GM04504 (cell line): ENCODE data around the gene MARCHF7.
"Not testable (repeated sequence)": the region's sequence is repeated elsewhere in the genome, so short reads cannot be mapped to it uniquely, and the experiment has no call there.

Experiments
- DNase-seq: peaks from one replicate; pipeline ENCODE4 v3.0.0-alpha.2; 2012; ENCODE audit warnings: low read depth

The MARCHF7 gene

GRCh38 chr2:159716857-159717256 lies 4.6 kb downstream of the MARCHF7 start:
- no peak for DNase-seq

DNA sequence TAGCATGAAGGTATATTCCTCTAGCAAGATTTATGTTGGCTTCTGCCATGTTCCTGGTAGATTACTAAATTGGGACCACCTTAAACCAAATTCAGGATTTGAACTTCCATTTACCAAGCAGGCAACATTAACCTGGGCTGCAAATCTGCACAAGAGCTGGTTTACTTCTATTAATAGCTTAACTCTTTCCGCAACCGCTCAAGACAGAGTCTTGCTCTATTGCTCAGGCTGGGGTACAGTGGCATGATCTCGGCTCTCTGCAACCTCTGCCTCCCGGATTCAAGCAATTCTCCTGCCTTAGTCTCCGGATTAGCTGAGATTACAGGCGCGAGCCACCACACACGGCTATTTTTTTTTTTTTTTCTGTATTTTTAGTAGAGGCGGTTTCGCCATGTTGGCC lies 8.4 kb downstream of the MARCHF7 start:
- no peak for DNase-seq

- no peak for DNase-seq
Measured at GRCh38 chr2:159722580-159722979, 10.3 kb downstream of the MARCHF7 start.

DNA sequence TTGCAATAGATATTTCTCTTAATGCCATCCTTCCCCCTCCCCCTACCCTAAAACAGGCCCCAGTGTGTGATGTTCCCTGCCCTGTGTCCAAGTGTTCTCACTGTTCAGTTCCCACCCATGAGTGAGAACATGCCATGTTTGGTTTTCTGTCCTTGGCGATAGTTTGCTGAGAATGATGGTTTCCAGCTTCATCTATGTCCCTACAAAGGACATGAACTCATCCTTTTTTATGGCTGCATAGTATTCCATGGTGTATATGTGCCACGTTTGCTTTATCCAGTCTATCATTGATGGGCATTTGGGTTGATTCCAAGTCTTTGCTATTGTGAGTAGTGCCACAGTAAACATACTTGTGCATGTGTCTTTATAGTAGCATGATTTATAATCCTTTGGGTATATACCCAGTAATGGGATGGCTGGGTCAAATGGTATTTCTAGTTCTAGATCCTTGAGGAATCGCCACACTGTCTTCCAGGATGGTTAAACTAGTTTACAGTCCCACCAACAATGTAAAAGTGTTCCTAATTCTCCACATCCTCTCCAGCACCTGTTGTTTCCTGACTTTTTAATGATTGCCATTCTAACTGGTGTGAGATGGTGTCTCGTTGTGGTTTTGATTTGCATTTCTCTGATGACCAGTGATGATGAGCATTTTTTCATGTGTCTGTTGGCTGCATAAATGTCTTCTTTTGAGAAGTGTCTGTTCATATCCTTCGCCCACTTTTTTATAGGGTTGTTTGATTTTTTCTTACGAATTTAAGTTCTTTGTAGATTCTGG lies 12.7 kb downstream of the MARCHF7 start:
- DNase-seq, result not testable (repeated sequence)

DNA sequence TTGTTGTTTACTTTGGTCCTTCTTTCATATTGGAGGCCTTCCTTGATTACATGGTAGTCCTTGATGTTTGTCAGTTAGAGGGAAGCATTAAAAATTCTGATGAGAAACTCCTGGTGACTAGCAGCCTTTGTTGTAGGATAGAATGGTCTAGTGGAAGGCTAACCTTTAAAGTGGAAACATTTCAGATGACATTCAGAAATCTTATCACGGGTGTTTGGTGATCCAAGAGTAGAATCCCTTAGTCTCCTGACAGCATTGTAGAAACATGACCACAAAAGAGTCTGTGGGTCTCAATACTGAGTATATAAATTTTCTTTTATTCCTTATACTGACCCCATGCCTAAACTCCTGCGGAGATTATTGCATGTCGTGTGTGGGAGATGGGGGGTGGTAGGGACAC lies 13.4 kb downstream of the MARCHF7 start:
- DNase-seq, result no peak

- DNase-seq, result no peak
Measured at GRCh38 chr2:159728629-159729028, 16.3 kb downstream of the MARCHF7 start.

DNA sequence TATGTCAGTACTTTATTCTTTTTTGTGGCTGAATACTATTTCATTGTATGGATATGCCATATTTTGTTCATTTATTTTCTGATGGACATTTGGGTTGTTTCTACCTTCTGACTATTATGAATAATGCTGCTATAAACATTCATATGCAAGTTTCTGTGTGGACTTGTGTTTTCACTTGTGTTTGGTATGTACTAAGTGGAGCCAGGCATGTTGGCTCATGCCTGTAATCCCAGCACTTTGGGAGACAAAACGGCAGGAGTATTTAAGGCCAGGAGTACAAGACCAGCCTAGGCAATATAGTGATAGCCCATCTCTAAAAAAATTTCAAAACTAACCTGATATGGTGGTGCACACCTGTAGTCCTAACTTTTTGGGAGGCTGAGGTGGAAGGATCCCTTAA lies 23.3 kb downstream of the MARCHF7 start:
- no peak for DNase-seq

DNA sequence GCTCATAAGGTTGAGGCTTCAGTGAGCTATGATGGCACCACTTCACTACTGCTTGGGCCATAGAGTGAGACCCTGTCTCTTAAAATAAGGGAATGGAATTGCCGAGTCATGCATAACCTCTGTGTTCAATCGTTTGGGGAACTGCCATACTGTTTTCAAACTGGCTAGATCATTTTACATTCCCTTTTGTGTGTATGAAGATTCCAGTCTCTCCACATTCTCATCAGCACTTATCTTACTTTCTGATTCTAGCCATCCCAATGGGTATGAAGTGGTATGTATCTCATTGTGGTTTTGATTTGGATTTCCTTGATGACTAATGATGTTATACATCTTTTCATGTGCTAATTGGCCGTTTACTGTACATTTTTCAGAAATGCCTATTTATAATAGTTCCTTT lies 23.7 kb downstream of the MARCHF7 start:
- DNase-seq, result no peak

GRCh38 chr2:159737292-159737916 lies 25.1 kb downstream of the MARCHF7 start:
- DNase-seq, result no peak

- DNase-seq, result no peak
Measured at GRCh38 chr2:159737917-159738296, 25.6 kb downstream of the MARCHF7 start.

DNA sequence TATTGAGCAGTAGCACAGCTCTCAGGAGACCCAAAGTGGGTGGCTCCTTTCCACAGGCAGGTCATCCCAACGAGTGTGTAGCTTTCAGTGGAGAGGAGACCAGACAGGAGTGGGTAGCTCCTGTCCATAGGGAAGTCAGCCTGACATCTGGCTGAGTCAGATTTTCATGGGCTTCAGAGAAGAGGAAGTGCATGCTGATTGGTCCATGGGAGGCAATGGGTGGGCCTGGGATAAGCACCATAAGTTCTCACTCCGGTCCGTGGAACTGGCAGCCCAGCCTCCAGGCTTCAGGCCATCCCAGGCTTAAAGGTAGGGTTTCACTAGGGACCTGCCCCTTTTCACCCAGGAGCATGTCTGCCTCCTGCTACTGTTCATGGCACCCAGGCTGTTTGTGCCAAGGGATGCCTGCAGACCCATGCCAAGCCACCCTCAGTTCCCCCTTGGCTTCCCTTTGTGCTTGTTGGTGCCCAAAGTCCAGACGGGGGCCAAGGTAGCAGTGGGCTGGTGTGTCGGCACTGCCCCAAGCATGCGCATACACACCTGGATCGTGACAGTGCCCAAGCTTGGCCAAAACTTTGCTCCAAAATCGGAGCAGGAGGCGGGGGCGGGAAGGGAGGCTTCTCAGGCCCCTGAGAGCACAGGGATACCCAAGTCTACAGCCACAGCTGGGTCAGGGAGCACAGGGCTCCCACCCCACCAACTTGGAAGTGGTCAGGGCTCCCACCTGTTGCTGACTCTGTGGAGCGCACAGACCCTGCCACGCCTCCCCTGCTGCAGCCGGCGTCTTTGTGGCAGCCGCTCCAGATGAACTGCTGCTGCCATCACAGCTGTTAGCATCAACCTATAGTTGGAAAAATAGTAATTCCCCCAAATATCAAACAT lies 26.4 kb downstream of the MARCHF7 start:
- DNase-seq, result no peak

- DNase-seq, result no peak
Measured at GRCh38 chr2:159742846-159743245, 30.5 kb downstream of the MARCHF7 start.

- no peak for DNase-seq
Measured at GRCh38 chr2:159744363-159744762, 32.1 kb downstream of the MARCHF7 start.

DNA sequence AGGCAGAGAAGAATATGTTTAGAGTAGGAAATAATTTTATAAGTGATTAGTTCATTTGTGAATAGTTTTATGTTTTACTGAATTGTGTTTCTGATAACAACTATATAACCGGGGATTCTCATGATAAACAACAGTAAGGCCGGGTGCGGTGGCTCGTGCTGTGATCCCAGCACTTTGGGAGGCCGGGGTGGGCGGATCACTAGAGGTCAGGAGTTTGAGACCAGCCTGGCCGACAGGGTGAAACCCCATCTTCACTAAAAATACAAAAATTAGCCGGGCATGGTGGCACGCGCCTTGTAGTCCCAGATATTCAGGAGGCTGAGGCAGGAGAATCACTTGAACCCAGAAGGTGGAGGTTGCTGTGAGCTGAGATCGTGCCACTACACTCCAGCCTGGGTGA lies 32.9 kb downstream of the MARCHF7 start:
- DNase-seq, result not testable (repeated sequence)

GRCh38 chr2:159748089-159748488 lies 35.8 kb downstream of the MARCHF7 start:
- no peak for DNase-seq

- no peak for DNase-seq
Measured at GRCh38 chr2:159750873-159751272, 38.6 kb downstream of the MARCHF7 start.

- DNase-seq, result no peak
Measured at GRCh38 chr2:159753797-159754196, 41.5 kb downstream of the MARCHF7 start.

DNA sequence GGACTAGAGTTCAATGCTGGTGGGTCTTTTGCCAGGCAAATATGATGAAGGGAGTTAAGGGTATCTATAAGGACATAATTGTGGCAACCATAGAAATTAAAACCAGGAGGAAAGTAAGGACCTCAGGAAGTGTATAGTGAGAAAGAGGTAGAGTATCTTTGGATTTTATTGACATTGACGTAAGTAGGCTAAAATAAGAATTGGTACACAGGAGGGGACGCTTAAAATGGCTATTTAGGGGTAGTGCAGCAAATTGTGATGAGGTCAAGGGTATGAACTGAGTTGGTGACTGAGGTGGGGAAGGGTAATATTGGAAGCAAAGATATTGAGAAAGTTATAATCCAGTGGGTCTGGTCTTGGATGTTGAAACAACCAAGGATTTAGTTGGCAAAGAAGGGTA lies 42.7 kb downstream of the MARCHF7 start:
- no peak for DNase-seq

DNA sequence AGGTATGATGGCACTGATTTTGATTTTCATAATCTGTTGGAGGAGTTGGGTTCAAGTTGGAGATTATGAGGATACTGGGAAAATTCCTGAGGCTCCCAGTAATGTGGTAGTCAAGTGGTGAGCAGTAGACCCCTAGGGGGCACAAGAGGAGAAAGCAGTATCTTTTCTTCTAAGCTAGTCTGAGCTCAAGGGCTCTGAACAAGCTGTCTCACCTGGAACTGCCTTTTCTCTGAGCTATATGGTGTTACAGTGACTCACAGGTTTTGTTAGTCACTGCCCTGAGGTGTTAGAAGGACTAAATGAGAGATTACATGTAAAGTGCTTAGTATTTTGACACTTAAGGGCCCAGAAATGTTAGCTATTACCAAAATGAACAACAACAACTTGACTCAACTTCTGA lies 43.5 kb downstream of the MARCHF7 start:
- DNase-seq, result no peak

DNA sequence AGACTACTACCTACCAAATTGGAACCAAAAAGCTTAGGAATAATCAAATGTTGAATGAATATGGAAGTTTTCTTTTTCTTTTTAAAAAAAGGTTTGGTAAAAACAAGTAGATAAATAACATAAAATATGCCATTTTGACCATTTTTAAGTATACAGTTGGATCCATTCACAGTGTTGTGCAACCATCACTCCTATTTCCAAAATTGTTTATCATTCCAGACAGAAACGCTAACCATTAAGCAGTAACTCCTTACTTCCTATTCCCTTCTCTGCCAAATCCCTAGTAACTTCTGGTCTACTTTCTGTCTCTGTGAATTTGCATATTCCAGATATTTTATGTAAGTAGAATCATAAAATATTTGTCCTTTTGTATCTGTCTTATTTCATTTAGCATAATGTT lies 45.9 kb downstream of the MARCHF7 start:
- DNase-seq, result no peak

- no peak for DNase-seq
Measured at GRCh38 chr2:159758686-159759085, 46.4 kb downstream of the MARCHF7 start.

DNA sequence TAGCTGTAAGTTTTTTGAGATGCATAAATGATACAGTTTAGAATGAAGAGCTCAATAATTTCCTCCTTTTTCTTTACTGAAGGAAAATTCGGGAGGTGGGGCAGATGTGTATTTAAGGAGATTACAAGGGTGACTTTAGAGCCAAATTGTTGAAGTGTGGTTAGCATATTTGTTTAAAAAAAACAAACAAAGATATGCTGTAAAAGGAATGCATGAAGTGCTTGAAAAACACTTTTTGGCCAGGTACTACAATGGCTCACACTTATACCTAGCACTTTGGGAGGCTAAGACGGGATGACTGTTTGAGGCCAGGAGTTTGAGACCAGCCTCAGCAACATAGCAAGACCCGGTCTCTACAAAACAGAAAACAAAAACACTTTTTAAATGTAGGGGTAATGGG lies 47.3 kb downstream of the MARCHF7 start:
- DNase-seq, result no peak

DNA sequence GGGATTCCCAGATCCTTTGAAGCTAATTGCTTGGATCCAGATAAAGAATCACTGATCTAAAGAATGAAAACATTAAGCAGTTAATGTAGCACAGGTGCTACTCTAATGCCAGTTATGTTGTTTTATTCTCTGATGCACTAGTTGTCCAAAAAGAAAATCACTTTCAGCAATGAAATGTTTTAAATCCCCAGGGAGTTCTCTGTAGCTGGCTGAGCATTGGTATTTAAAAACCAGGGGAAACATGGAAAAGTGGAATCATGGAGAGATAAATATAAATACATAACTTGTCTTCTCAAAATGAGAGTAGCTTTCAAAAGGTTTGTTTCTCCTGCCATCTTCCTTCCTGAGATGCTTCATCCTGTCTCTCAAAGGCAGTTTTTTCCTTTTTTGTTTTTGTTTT lies 48.0 kb downstream of the MARCHF7 start:
- DNase-seq, result no peak
